Medulla oblongata (tissue), 1 donor: ENCODE measurements around the gene ARHGAP25.

Experiments
- DNase-seq: peaks from one replicate; pipeline ENCODE4 v3.0.0-alpha.2; 2015; ENCODE audit errors: extremely low spot score

The ARHGAP25 gene

DNA sequence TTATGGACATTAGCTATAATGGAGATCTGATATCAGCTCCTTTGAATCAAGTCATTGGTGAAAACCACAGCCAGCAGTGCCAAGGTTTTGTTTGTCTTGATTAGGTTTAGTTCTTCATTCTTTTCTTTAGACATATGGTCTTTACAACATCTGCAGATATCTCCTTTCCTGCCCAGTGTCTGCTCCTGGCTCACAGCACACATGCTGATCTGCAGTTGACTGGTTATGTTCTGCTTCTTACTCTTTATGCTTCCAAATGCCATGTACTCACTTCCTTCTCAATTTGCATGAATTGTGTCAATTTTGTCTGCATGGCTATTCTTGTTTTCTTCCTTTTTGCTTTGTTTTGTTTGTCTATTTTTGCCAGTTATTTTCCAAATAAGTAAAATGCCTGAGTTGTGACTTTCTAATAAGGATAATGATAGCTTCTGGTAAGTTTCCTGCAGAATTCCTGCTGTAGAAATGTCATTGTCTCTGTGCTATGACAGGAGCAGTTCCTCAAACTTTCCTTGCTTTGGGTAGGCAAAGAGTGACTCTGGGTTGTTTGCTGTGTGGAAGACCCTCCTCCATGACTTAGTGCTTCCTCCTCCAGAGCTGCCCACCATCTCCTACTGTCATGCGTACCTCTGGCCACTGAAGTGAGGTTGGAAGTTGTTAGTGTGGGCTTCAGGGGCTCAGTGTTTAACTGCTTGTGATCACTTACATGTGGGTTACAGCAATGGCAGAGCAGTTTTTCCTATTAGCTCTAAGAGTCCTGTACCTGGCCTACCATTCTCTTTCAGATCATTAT lies 8.2 kb downstream of the ARHGAP25 start:
- DNase-seq, result no peak

DNA sequence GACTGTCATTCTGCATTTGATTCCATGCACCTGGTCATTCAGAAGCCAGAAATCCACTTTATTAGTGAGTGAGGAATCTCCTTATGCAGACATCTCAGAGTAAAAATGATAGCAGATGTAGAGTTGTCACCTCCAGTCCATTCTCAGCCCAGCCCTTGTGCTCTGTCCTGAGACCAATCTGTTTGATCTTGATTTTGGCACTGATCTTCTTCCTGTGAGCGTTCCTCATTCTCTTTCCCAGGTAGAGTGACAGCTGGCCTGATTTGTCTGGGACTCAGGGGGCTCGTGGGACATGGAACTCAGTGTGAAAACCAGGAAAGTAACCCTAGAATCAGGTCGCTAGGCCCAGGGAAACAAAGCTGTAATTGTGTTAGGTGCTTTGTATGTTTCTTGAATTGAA lies 8.9 kb downstream of the ARHGAP25 start:
- DNase-seq, result no peak

DNA sequence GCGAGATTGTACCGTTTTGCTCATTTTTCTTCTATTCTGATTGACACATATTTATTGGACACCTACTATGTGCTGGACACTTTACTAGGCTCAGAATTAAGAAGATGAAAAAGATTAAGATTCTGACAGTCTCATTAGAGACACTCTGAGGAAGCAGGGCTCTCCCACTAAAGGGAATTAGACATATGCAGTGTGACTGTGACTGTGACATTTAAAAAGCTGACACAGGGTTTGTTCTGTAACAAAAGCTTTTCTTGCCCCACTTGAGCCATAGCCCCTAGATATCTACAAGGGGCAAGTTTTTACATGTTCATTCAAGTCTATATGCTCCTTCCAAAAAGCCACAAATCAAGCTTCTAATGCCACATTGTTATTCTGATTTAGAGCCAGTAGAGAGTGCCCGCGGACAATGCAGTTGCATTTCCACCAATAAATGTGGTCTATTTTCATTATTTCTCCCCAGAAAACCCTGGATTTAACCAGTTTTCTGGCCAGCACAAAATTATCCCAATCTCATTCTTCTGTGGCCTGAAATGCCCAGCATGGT lies 9.8 kb downstream of the ARHGAP25 start:
- DNase-seq, result no peak

DNA sequence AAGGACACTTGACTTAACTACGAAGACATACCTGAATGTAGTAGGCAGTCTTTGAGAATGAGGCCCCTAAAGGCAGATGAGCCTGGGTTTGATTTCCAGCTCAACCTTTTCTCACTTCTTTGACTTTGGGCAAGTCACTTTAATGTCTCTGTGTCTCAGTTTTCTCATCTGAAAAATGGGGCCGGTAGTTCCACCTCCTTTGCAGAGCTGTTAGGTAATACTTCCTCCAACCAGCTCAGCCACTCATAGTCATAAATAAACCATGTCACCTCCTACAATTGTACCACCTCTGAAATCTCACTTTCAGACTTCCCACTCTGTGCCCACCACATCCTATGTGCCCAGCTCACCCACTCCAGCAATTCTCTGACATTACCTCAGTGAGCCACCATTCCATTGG lies 10.4 kb downstream of the ARHGAP25 start:
- DNase-seq, result no peak

DNA sequence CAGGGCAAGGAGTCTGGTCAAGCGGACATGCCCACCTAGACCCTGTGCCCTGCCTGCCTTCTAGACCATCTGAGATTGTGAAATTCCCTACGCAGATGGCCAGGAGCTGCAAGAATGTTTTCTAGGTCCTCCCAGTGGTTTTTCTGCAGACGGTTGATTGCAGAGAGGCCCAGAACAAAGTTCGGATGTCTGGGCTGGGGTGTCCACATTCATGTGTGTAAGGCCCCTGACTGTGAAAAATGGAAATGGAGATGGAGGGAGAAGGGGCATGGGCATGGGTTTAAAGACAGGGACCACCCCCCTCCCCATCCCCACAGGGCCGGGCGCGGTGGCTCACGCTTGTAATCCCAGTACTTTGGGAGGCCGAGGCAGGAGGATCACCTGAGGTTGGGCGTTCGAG lies 11.8 kb downstream of the ARHGAP25 start:
- no peak for DNase-seq

DNA sequence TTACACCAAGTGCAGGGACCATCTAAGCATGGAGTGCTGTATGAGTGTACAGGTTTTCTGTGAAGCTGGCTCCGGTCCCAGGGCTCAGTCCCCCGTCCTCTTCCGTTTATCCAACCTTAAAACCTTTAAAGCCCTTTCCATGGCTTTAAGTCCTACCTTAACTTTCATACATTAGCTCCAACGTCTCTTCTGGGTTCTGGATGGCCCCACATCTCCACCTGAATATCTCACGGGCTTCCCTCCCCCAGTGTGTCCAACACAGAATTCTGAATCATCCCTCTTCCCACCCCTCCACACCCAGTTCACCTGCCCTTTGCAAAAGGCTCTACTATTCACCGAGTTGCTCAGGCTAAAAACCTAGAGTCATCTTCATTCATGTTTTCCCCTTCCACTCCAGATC lies 12.8 kb downstream of the ARHGAP25 start:
- DNase-seq, result no peak

DNA sequence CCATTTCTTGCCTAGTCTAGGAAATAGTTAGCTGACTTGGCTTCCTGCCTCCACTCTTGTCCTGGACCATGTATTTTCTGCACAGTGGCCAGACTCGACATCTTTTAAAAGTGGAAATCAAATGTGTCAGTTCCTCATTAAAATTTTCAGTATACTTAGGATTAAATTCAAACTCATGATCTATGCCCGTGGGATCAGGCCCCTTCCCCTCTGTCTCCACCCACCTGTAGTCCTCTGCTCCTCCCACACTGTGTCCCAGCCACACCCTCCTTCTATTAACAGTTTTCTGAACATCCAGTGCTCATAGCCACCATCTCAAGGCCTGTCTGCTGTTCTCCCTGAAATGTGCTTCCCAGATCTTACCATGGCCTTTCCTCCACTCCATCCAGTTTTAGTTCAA lies 13.3 kb downstream of the ARHGAP25 start:
- DNase-seq, result no peak

DNA sequence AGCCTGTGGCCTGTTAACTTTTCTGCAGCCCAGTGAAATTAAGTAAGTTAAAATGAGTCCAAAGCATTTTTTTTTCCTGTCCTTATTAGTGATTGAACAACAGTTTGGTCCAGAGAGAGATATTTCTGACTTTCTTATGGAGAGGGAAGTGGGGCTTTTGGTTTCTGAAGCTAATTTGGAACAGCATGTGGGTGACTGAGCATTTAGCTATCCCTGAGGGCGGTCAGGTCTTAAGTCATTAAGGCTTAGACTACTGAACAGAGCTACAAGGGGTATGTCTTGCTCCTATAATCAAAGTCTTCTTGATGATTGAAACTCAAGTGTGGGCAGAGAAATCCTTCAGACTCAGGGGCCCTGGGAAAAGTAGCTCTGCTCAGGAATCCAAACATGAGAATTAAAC lies 14.0 kb downstream of the ARHGAP25 start:
- no peak for DNase-seq

DNA sequence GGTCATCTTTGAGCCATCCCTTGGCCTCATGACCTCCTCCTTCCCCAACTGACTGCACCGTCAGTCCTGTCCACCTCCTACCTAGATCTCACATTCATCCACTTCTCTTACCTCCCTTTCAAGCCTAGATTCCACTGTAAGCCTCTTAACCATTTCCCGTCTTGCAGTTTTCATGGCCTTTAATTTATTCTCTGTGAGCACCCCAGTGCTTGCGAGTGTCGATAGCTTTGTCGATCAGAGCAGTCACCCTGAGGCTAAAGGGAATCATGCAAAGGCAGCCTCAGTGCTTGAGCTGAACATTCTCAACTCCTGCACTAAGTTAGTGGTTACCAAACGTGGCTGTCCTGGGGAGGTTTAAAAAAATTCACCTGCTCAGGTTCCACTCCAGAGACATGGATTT lies 14.7 kb downstream of the ARHGAP25 start:
- no peak for DNase-seq

DNA sequence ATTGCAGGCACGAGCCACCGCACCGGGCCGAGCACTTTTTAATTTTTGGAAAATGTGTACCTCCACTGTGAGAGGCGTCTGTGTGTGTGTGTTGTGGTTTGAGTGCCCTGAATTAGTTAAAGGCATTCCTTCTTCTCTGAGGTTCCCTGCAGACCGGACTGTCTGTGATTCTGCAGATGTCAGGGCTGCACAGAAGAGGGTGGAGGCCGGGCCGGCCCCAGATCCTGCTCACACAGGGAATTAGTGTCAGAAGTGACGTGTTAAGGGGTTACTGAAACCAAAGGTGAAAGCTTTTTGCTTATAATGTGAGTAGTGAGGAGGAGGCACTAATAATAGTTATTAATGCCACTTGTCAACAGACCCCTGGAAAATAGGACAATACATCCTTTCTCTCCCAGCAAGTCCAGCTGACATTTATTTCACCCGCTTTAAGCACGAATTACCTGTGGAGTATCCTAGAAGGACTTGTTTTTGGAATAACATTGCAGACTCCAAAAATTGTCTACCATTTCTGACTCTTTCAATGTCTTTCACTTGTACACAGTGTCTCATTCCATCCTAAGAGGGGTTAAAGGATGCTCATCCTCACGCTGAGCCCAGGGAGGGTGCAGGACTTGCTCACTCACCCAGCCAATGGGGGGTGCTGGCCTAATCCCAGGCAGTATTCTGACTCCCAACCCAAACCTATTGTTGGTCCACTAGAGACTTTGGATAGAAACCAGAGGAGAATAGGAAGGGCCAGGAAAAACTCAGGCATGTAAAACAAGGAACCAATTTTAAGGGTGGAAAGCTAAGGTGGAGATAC lies 16.2 kb downstream of the ARHGAP25 start:
- DNase-seq, result no peak

DNA sequence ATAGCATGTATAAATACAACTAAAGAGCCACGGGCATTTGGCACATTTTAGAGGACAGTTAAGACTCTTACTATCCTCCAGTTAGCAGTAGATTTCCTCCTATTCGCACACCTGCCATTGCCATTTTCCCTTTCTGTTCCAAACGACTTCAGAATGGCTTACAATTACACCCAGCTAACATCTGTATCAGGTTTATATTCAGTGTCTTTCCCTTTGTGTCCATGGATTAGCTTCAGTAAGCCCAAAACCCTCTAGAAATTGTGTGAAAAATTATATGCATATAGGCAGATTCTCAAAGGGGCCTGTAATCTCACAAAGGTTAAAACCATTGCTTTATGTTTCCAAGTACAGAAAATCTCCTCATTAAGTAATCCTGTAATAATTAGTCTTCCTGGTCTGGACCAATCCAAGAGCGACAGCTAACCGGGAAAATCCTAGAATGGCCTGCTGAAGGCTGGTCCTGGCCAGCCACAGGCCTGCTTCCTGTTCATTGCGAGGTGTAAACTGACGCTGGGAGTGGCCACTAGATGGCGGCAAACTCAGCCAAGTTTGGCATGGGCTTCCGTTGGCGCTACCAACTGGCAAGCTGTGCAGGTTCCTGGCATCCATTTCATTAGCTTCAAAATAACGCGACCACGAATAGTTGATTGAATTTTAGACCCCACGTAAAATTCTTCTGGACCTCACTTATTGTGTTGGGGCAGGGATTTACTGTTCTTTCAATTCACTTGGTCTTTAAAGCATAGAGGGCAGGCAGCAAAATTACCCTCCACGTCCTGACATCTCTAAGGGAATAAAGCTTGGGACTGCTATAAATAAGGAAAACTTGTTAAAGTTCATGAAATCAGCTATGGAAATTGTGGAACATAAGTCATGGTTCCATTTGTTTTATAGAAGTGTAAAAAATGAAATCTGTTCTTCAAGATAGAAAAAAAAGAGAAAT lies 17.1 kb downstream of the ARHGAP25 start:
- peak; percentile 94 for DNase-seq

DNA sequence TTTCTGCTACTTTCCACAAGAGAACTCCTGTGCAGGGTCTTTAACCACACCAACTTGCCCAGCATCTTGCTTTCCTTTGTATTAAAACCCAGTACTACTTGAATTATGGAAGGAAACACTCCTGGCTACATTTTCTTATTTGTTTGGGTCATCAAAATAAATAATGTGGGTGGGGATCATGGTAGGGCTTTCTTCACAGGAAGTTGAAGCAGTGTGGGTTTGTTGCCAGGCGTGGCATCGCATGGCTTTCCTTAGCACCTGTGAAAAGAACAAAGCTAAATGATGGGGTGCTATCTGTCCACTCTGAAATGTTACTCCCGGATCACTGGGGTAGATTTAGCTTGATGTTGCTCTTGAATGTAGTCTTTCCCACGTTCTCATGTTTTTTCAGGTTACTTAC lies 18.7 kb downstream of the ARHGAP25 start:
- no peak for DNase-seq

DNA sequence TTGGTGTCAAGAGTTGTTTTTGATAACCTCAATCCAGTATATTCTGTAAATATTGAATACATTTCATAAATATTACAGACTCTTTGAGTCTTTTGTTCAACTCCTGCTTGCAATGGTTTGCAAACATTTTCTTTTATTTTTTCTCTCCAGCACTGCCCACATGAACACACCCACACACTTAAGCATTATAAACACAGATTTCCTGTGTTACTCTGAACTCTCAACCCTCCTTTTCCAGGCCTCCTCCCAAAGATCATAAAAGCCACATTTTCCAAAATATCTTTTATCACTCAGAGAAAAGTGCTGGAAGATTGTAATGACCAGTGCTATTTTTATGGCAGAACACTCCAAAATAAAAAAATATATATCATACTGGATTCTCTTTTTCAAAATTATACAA lies 20.5 kb downstream of the ARHGAP25 start:
- DNase-seq, result no peak

DNA sequence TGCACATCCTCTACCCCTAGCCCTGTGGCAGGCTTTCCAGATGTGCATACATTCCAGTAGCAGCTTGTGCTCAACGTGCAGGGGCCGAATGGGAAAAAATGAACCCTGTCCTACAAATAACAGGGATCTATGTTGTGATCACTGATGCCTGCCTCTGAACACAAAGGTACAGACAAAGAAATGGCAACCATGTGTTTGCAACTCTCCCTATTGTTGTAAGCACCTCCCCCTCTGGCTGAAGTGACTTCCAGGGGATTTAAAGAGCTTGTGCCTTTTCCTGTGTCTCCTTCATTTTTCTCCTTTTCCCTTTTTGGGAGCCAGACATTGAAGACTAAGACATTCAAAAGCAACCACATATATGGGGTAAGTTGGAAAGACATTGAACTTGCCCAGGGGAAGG lies 21.6 kb downstream of the ARHGAP25 start:
- DNase-seq, result no peak

DNA sequence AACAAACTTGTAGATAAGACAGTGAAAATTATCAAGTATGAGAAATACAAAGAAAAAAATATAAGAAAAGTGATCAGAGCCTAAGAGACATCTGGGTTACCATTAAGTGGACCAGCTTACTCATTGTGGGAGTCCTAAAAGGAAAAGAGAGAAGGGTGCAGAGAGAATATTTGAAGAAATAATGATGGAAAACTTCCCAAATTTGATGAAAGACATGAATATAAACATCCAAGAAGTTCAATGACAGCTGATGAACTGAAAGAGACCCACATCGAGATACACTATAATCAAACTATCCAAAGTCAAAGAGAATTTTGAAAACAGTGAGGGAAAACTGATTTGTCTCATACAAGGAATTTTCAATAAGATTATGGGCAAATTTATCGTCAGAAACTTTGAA lies 22.5 kb downstream of the ARHGAP25 start:
- no peak for DNase-seq

DNA sequence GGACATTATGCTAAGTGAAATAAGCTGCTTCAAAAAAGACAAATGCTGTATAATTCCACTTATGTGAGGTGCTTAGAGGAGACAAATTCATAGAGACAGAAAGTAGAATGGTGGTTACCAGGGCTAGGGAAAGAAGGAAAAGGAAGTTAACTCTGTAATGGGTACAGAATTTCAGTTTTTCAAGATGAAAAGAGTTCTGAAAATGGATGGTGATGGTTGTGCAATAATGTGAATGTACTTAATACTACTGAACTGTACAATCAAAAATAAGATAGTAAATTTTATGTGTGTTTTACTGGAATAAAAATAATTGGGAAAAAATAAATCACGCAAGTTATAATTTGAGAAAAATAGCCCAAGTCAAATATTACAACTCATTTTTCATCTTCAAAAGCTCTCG lies 27.5 kb downstream of the ARHGAP25 start:
- no peak for DNase-seq

DNA sequence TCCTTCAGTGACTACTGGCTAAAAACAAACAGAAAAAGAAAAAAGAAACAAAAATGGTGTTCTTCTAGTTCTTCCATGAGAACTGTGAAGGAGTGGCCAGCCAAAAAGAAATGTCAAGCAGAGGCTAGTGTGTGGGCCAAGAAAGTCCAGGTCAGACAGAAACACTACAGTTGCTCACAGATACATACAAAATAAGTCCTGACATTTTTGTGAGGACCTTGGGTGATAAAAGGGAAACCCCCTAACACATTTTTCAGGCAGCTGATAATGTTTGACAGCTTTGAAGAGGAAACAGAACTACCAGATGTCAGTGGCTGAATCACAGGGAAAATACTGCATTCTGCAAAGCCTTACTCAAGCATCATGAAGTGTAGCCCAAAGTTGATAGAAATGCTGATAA lies 28.1 kb downstream of the ARHGAP25 start:
- DNase-seq, result no peak

DNA sequence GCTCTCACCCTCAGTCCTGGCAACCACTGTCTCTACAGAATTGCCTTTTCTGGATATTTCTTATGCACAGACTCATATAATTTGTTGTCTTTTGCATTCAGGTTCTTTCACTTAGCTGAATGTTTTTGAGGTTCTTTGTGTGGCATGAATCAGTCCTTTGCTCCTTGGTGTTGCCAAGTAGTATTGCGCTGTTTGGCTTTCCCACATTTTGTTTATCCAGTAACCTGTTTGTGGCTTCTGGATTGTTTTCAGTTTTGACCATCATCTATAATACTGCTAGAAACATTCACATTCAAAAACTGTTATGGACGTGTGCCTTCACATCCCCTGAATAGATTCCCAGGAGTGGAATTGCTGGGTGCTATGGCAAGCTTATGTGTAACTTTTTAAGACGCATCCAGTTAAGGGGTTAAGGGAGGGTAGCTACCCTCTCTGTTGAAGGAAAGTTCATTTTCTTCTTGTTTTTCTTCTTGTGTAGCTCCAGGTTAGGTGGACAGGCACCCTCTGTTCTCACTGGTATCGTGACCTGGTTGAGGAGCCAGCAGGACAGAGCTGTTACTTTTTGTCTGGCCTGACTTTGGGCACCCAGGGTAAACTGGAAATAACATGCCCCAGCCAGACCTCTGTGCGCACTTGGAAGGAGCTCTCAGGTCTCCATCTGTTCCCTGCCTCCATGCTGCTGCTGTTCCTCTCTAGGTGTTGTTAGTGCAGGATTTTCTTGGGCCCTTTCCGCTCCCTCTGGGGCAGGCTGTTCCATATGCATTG lies 29.6 kb downstream of the ARHGAP25 start:
- no peak for DNase-seq

DNA sequence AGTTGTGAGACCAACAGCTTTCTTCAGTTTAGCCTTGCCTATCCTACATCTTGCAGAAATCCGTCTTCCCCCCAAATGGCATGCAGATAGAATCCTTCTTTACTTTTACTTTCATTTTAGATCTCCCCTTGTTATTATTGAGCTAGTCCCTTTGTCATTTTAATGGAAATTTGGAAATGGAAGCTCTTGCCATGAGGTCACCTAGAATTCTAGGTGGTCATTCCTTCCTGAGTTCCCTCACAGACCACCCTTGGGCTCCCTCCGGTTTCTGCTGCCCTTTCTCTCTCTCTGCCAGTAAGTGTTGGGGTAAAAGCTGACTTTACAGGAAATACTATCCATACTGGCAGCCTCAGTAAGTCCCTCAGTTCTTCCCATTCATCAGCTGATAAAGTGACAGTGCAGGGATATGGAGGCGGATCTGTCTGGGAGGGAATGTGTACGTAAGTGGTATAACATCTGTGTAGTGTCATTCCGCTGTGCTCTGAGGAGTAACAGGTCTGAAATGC lies 30.2 kb downstream of the ARHGAP25 start:
- DNase-seq, result no peak

DNA sequence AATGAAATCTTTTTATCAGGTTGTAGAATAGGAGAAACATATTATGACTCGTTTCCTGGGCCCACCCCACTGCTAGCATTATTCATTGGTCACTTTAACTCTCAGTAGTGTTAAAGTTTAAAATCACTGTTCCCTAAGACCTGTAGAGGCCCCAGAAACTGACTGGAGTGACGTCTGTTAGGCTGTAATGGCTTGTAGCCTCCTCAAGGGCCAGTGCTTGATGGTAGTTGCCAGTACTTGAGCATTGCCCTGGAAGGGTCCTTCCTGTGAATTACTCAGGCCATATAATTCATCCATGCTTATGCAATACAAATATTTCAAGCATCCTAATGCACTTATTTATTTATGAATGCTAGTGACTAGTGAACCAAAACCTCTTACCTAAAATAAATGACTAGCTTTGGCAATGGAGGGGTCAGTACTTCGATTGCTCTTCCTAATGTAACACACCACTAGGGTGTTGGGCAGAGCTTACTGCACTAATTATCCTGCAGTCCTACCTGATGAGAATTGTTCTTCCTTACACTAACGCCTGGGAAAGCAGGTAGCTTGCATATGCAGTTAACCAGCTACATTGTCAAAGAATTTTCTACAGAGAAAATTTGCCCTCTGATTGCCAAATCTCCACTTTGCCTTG lies 31.2 kb downstream of the ARHGAP25 start:
- no peak for DNase-seq
